IPS-15b (cell line): ENCODE measurements around the gene MYO1C.
A peak's percentile ranks its signal among the peaks of the same experiment; 100 is the strongest.
"Not testable (repeated sequence)": the region's sequence is repeated elsewhere in the genome, so short reads cannot be mapped to it uniquely, and the experiment has no call there.

Source experiments
- H3K27me3 ChIP-seq: one replicate; pipeline ENCODE4 v1.6.1; 2013; ENCODE audit warnings: low read length; ENCODE audit not compliant: control insufficient read depth, insufficient read depth
- H3K36me3 ChIP-seq: one replicate; pipeline ENCODE4 v1.6.1; 2013; ENCODE audit warnings: low read length; ENCODE audit not compliant: control insufficient read depth, insufficient read depth
- H3K4me1 ChIP-seq: one replicate; pipeline ENCODE4 v1.6.1; 2013; ENCODE audit warnings: mild to moderate bottlenecking, low read length; ENCODE audit not compliant: control insufficient read depth, insufficient read depth
- H3K4me3 ChIP-seq: one replicate; pipeline ENCODE4 v1.5.1; 2013; ENCODE audit warnings: low read depth, low read length
- H3K9ac ChIP-seq: one replicate; pipeline ENCODE4 v1.6.1; 2013; ENCODE audit warnings: low read depth, mild to moderate bottlenecking, low read length
- H3K9me3 ChIP-seq: one replicate; pipeline ENCODE4 v1.6.1; 2013; ENCODE audit warnings: mild to moderate bottlenecking, low read length; ENCODE audit not compliant: control insufficient read depth, insufficient read depth

The MYO1C gene

DNA sequence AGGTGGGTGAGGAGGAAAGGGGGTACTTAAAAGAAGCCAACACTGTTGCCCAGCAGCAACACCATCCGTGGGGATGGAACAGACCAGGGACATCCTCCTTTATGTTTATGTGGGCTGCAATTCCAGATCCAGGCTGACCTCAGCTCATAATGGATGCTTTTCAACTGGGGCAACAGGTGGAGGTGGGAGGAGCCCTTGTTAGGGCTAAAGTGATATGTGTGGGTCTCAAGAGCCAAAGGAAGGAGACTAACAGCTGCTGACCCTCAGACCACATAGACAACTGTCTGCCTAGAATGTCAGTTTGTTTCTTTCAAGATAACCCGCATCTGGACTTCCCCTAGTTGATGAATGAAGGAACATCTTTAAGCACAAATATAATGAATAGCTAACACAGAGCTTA, 25.9 kb upstream of the MYO1C start:
- H3K4me1 ChIP-seq: peaks cover 5% of the 10 kb centered on the region
- H3K9me3 ChIP-seq: no peaks in the 10 kb centered on the region
- no peak overlapping the region for H3K4me3 ChIP-seq
- no peaks in the 10 kb centered on the region for H3K27me3 ChIP-seq
- no peak overlapping the region for H3K9ac ChIP-seq
- peaks cover 10% of the 10 kb centered on the region for H3K36me3 ChIP-seq

DNA sequence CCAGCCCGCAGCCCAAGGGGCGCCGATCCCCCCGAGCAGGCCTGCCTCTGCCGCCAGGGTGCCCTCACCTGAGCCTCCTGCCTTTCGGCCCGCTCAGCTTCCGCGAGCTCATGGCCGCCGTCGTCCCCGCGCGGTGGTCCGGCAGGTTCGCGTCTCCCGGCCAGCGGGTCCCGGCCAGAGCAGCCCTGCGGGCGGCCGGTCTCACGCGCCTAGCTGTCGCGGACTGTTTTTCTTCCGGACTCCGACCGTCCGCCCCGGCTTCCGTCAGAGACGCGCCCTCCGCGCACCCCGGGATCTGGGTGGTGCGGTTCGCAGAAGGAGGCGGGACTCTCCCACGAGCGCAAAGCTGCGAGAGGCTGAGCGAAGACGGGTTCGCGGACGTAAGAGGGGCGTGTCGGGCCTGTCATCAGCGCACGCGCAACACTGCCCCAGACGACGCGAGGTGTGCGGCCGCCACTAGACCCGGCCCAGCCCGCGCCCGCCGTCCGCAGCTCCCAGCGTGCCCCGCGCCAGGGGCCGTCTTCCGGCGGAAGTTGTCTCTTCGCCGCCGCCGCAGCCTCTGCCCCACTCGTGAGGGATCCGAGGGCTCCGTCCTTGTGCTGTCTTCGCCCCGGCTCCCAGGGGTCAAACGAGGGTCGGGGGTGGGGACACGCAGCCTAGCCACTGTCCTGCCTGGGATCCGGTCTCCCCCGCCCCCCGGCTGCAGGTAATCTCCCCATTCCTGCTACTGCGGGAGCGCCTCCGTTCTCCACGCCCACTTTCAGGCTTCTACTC, 24.1 kb upstream of the MYO1C start, which contains the start of gene INPP5K:
INPP5K (minus strand) TSS at position 225 of the 774 bp plus-strand sequence; CDS start at position 112, 113 bp downstream.
- Histone ChIP-seq H3K4me3 (peak within 1 kb of the TSS; percentile 95), H3K4me1 (peaks cover 5% of the 10 kb centered on the region), H3K9me3 (no peaks in the 10 kb centered on the region), H3K36me3 (peaks cover 5% of the 10 kb centered on the region), H3K9ac (peak within 1 kb of the TSS; percentile 93), H3K27me3 (no peaks in the 10 kb centered on the region)

DNA sequence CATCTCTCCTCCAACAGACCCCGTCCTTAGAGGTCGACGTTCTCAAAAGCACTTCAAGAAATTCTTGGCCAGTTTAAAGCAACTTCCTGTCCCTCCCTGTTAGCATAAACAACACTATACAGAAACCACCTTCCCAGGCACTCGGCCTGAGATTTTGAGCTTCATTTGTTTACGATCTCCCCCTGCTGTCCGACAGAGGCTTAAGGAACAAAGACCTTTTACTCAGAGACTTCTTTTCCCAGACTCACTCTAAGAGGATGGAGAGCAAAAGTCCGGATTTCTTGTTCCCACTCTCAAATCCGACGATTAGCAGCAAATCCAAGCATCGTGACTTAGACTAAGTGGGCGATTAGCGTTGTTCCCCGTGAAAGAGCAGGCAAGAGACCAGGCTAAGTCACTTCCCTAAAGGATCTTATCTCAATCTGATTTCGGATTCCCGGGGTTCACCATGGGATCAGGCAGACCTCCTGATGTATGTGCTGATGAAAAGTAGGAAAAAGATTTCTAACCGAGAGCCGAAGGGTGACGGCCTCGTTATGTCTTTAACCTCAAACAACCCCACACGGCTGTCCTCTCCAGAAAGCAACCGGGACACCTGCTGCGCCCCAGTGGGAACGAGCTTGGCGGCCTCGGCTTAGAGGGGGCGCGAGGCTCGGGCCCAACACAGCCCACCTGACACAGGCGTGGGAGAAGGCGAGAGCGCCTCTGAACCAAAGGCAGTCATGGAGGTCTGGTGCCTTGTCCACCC, 23.3 kb upstream of the MYO1C start:
- H3K36me3 ChIP-seq: peaks cover 5% of the 10 kb centered on the region

DNA sequence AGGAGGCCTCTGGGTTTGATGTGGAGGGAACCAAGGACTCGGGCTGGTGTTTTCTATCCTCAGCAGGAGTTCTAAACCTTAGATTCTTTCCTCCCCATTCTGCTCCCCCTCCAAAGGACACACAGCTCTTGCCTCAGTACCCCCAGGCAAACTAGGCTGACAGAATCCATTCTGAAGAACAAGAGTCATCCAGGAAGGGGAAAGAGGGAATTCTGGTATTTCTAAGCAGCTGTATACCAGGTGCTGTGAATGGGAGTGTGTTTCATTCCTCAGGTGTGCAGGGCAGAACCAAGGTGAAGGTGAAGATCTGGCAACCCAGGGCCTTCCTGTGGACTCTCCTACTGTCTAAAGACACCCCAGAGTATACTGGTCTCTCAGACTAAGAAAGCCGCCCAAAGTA, 19.9 kb upstream of the MYO1C start:
- Histone ChIP-seq H3K9ac (no peak overlapping the region), H3K27me3 (no peaks in the 10 kb centered on the region), H3K36me3 (peaks cover 11% of the 10 kb centered on the region), H3K9me3 (no peaks in the 10 kb centered on the region), H3K4me3 (no peak overlapping the region), H3K4me1 (peaks cover 5% of the 10 kb centered on the region)

More for the DNA sequence above, 23.3 kb upstream of the MYO1C start:
- H3K4me3 ChIP-seq: peak overlapping the region; percentile 95
- peaks cover 5% of the 10 kb centered on the region for H3K4me1 ChIP-seq
- H3K9ac ChIP-seq: peak overlapping the region; percentile 1
- no peaks in the 10 kb centered on the region for H3K27me3 ChIP-seq
- no peaks in the 10 kb centered on the region for H3K9me3 ChIP-seq

DNA sequence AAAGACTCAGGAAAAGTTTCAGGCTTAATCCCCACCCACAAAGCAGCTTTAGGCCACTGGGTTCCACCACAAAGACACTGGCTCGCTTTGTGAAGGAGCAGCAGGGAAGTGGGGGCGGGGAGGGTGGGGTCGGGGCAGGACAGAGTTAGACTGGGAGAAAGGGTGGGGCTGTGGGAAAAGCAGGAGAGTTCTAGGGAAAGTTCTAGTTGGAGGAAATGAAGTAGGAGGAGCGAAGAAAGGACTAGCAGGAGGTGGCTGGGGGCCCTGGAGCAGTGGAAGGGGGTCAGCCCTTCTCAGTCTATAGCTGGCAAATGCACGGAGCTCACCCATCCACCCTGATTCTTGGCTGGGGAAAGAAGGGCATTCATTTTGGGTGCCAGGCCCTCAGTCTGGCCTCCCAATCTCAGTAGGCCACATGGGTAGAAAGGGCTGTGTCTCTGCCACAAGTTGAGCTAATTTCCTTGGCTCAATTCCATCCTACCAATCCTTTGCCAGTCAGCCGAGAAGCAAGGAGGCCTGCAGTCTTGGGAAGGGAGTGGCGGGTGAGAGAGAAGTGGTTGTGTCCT, 19.4 kb upstream of the MYO1C start:
- Histone ChIP-seq H3K9ac (no peak overlapping the region), H3K4me3 (no peak overlapping the region), H3K9me3 (no peaks in the 10 kb centered on the region), H3K27me3 (no peaks in the 10 kb centered on the region), H3K36me3 (peaks cover 11% of the 10 kb centered on the region), H3K4me1 (peaks cover 5% of the 10 kb centered on the region)

DNA sequence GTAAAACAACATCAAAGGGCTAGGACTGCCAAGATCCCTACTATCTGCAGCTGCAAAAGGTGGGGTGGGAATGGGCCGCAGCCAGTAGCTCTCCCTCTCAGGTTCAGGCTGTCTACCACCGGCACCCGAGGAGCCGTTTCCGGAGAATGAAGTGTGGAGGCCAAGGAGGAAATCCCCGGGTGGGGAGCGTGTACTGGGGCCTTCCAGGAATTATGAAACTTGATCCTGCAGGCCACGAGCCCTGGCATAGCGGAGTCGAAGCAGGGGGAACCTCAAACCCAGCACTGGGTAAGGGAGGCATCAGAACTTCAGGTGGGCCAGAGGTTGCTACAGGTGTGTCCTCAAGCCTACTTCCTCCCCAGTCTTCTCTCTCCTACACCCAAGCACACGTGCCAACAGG, 18.8 kb upstream of the MYO1C start:
- Histone ChIP-seq H3K36me3 (peaks cover 15% of the 10 kb centered on the region), H3K9ac (no peak overlapping the region), H3K9me3 (no peaks in the 10 kb centered on the region), H3K27me3 (no peaks in the 10 kb centered on the region), H3K4me3 (no peak overlapping the region), H3K4me1 (peaks cover 5% of the 10 kb centered on the region)

DNA sequence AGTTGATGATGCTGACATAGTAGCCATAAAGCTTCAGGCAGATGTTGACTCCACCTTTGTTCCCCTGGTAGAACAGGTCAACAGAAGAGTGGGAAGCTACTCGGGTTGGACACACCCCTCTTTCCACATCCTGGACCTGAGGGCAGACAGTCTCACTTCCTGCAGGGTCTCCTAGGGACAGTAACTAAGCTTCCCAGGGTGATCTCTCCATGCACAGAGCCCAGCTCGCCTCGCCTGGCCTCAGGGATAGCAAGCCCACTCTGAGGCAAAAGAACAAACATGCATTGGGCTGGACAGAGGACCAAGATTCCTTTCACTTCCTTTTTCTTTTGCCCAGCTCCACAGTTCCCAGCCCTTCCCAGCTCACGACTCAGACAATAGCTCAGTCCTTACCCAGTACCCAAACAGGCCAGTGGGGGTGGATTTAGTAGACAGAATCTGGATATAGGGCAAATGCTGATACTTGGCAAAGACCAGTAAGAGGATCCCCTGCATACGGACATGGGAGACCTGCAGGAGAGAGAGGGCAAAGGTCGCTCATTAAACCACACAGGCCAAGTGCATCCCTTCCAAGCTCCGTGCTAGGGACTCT, 16.9 kb upstream of the MYO1C start:
- Histone ChIP-seq H3K9me3 (no peaks in the 10 kb centered on the region), H3K4me1 (no peaks in the 10 kb centered on the region), H3K4me3 (no peak overlapping the region), H3K36me3 (peaks cover 15% of the 10 kb centered on the region), H3K9ac (no peak overlapping the region), H3K27me3 (no peaks in the 10 kb centered on the region)

DNA sequence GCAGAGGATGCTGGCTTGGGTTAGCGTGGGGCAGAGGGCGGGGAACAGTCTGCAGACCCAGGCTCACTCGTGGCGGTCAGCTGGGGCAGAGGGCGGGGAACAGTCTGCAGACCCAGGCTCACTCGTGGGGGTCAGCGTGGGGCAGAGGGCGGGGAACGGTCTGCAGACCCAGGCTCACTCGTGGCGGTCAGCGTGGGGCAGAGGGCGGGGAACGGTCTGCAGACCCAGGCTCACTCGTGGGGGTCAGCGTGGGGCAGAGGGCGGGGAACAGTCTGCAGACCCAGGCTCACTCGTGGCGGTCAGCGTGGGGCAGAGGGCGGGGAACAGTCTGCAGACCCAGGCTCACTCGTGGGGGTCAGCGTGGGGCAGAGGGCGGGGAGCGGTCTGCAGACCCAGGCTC, 16.2 kb upstream of the MYO1C start:
- not testable (repeated sequence) for H3K4me3 ChIP-seq
- H3K36me3 ChIP-seq: peaks cover 12% of the 10 kb centered on the region

DNA sequence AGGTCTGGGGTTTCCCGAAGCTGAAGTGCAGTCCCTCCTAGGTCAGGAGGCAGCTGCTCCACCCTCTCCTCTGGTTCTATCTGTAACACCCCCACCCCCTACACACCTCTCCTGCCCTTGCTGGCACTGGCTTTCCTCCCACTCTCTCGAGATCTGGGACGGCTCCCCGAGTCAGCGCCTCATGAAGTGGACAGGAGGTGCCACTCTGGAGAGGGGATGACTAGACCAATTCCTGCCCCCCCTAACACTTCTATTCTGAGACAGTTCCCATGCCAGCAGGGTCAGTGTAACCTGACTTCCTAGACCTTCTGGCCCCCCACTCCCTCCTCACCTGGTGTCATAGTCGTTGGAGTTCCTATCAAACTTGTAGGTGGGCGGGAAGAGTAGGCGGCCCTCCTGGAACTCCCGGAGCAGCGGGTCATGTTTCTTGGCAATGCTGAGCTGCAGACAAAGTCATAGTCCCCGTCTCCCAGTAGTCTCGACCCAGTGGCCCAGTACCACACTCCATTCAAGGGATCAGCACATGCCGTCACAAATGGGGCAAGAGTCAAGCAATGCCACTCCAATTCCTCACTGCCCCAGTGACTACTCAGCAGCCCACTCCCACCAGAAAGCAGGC, 14.3 kb upstream of the MYO1C start:
- no peak overlapping the region for H3K9ac ChIP-seq
- no peaks in the 10 kb centered on the region for H3K4me1 ChIP-seq
- no peaks in the 10 kb centered on the region for H3K9me3 ChIP-seq
- no peak overlapping the region for H3K4me3 ChIP-seq
- no peaks in the 10 kb centered on the region for H3K27me3 ChIP-seq
- peaks cover 10% of the 10 kb centered on the region for H3K36me3 ChIP-seq

More for the DNA sequence above, 16.2 kb upstream of the MYO1C start:
- H3K9ac ChIP-seq, H3K9me3 ChIP-seq, H3K27me3 ChIP-seq, H3K4me1 ChIP-seq: not testable (repeated sequence)

DNA sequence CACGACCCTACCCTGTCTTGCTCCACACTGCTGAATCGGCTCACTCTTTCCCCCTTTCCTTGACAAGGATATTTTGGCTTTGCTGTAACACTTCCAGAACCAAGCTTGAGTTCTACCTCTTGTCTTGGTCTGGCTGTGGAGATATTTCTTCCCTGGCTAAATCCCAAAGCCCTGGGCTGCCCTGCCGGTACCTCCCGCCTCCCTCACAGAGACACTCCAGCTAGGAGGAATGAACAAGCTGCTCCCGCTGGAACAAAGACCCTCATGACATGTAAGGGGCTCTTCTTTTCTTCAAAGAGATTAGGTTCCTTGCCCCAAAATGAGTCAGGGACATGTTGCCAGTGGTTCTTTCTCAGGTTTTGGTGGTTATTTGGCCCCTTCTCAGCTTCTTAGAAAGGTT, 13.1 kb upstream of the MYO1C start:
- Histone ChIP-seq H3K9me3 (no peaks in the 10 kb centered on the region), H3K9ac (no peak overlapping the region), H3K4me1 (no peaks in the 10 kb centered on the region), H3K27me3 (no peaks in the 10 kb centered on the region), H3K36me3 (peaks cover 10% of the 10 kb centered on the region), H3K4me3 (no peak overlapping the region)

DNA sequence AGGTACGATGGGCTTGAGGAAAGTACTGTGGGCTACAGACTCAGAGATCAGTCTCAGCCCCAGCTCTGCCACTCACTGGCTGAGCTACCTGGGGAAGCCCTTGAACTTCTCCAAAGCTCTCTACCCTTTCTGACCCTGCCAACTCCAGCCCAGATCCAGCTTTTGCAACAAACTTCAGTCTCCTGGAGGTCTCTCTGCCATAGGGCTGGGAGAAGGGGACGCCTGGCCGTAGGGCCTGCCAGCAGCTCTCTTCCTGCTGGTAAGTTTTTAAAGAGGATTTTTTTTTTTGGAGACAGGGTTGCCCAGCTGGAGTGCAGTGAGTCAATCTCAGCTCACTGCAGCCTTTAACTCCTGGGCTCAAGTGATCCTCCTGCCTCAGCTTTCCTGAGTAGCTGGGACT, 12.4 kb upstream of the MYO1C start:
- H3K36me3 ChIP-seq: peaks cover 10% of the 10 kb centered on the region
- H3K27me3 ChIP-seq: no peaks in the 10 kb centered on the region
- no peaks in the 10 kb centered on the region for H3K9me3 ChIP-seq
- H3K4me1 ChIP-seq: no peaks in the 10 kb centered on the region
- H3K9ac ChIP-seq: no peak overlapping the region
- no peak overlapping the region for H3K4me3 ChIP-seq
